CD4-positive, alpha-beta T cell treated with Interleukin-15 for 1 hour (primary cell): ENCODE measurements around the gene SIGLEC7.

Experiments
- DNase-seq: peaks from one replicate; pipeline ENCODE4 v3.0.0-alpha.2; 2020

Gene SIGLEC7

DNA sequence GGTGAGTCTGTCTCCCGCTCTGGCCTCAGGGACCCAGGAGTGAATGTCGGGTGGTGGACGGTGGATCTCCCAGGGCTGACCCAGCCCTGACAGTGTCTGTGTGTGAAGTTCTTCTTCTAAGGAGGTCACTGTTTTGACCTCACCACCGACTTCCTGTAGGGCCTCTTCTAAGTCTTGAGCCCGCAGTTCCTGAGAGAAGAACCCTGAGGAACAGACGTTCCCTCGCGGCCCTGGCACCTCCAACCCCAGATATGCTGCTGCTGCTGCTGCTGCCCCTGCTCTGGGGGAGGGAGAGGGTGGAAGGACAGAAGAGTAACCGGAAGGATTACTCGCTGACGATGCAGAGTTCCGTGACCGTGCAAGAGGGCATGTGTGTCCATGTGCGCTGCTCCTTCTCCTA is at the start of gene SIGLEC7:
Gene SIGLEC7 (plus strand): TSS at position 183 of the 400 bp plus-strand sequence. CDS start 69 bp downstream, at position 252.
- peak; percentile 37 for DNase-seq

DNA sequence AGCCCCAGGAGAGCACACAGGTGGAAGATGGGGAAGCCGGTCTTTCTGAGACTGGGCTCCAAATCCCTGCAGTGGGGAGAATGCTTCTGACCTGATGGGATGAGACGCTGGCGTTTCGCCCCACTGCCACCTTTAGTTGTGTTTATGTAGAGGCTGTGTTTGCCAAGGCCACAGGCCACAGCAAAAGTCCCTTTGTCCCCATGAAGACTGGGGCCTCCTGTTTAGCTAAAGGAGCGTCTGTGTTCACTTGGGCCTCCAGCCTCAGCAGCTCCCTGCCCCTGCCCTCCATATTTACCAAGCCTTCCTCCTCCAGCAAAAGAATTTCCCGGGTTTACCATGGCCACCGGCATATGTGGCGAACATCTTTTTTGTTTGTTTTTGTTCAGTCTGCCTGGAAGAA is 49.0 kb upstream of the SIGLEC7 start:
- DNase-seq = no peak

DNA sequence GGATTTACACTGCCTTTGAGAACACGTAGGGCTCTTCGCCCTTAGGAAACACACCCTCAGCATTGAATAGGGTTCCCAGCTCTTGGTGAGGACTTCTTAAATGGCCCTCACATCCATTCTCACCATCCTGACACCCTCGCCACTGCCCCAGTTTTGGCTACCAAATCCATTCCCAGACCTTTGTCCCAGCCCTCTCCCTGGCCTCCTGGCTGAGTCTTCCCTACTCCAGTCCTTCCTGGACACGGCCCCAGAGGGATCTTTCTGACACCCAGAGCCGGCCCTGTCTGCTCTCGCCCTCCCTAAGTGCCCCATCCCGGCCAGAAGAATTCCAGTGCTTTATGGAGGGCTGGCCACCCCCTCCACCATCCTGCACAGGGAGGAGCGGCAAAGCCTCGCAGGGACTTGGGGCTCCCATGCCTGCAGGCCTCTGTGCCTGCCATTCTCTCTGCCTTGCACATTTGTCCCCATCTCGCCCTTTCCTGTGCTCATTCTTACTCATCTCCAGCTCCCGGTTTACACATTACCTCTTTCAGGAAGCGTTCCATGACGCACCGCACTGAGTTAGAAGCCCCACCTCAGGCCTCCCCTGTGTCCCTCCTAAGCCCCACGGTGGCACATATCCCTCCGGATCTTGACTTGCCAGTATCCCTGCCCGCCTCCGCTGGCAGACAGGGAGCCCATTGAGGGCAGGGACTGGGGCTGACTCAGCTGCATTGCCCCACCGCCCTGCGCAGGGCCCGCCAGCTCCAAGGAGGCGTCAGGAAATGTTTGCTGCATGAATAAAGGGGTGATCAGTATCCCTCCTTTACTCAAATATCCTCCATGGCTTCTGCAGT is 48.4 kb upstream of the SIGLEC7 start:
- no peak for DNase-seq

DNA sequence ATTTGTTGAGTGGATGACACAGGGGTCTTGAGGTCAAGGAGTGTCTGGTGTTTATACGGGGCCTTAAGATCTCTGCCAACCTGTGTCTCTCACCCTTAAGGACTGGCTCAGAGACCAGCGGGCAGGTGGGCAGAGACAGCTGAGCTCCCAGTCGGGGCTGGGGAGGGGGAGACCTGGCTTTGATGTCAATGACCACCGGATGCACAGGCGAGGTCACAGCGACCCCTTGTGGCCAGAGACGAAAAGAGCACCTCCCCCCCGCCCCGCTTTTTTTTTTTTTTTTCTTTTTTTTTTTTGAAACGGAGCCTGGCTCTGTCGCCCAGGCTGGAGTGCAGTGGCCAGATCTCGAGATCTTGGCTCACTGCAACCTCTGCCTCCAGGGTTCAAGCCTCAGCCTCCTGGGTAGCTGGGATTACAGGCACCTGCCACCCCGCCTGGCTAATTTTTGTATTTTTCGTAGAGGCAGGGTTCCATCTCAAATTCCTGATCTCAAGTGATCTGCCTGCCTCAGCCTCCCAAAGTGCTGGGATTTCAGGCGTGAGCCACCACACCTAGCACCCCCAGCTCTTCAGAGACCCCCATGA is 47.3 kb upstream of the SIGLEC7 start:
- DNase-seq = no peak

DNA sequence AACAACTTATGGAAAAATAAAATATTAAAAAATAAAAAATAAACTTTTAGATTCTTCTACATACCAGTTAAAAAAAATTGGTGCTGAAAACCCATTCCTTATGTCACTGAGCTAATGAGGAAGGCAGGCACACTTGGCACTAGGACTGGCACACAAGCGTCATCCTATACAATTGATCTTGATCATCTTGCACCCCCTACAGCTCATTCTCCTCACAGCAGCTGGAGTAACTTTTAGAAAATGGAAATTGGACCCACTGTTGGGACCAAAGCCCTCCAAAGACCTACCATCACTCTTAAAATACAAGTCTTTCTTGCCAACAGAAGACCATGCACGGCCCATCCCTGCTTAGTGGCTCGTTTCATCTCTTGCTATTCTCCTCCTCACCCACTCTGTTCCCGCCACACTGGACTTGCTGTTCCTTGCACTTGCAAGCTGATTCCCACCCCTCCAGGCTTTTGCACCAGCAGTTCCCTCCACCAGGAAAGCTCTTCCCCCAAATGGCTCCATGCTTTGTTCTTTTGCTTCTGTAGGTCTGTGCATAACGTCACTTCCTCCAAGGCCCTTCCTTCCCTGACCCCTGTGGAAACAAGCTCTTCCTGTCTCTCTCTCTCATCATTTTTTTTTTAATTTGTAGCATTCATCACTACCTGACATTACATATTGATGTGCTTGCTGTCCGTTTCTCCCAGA is 45.5 kb upstream of the SIGLEC7 start:
- DNase-seq = no peak

DNA sequence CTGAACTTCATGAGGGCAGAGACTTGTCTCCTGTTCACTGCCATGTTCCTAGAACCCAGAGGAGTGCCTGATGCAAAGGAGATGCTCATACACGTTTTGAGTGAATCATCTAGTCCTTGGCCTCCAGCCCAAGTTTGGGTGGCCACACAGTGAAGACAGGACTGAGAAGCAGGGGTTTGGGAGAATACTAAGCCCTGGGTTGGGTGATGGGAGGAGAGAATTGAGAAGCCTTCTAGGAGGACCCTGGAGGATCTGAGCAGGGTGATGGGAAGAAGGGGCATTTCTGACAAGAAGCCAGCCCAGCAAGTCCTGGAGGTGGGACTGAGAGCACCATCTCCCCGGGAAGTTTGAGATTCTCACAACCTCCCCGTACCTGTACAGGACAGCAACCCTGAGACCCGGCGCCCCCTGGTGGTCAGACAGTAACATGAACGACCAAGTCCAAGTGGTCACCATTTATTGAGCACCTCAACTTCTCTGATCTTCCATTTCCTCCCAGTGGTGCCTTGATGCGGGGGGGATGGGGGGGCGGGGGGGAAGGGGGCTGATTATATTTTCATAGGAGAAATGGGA is 44.8 kb upstream of the SIGLEC7 start:
- peak; percentile 67 for DNase-seq

DNA sequence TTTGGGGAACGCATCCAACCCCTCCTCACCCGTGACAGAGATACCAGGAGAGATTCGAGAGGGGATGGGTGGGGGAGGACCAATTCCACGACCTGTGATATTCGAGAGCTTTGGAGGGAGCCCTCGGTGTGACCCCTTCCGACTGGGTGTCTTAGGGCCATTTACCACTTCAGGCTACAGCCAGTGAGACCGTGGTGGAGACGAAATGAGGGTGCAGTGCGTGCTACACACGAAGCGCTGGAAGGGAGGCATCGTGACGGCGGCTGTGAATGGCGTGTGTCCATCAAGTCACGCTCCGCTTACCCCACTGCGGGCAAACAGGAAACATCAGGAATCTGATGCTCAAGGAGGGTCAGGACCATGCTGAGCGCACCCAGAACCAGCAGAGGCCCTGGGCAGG is 44.3 kb upstream of the SIGLEC7 start:
- DNase-seq = no peak

DNA sequence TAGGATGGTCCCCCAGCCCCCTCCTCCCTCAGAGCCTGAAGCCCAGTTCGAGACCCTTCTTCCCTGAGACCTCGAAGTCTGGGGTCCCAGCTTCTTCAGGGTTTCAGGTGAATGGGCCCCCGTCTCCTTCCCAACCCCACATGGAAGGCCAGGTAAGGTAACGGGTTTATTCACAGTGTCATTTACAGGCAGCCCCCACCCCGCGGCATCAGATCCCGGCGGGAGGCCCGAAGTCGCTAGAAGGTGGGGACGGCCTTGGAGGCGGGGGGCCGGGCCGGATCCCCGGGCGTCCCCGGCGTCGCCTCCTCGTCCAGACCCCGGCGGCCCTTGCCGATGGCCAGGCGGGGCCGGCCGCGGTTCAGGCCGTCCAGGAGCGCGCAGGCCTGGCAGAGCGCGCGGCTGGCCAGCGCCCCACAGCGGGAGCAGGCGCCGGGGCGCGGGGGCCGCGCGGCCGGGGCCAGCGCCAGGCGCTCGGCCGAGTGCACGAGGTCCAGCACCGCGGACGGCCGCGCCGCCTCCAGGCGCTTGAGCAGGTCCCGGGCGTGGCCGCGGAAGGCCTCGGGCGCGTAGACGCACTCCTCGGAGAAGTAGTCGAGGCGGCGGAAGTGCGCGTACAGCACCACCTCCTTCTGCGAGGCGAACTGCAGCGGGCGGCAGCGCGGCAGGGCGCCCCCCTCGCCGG is 43.6 kb upstream of the SIGLEC7 start:
- DNase-seq = peak; percentile 69

DNA sequence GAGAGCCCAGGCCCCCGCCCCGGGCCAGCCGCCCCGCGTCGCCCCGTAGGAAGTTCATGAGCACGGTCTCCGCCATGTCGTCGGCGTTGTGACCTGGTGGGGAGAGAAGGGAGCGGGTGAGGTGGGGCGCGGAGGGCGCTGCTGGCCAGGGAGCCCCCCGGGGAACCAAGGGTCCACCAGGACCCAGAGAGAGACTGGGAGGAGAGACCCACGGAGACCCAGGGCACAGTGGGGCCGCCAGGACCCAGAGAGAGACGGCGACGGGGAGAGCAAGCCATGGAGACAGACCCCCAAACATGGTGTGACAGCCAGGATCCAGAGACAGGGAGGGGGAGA is 43.1 kb upstream of the SIGLEC7 start:
- DNase-seq = no peak

DNA sequence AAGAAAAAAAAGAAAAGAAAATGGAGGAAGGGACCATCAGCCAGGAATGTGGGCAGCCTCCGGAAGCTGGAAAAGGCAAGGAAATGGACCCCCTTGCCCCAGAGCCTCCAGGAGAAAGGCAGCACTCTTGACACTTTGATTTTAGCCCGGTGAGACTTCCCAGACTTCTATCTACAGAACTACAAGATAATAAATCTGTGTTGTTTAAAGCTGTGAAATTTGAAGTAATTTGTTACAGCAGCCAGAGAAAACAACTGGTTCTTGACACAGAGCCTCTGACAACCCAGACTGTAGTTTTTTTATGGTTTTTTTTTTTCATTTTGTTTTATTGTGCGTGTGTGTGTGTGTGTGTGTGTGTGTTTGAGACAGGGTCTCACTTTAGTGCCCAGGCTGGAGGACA is 41.5 kb upstream of the SIGLEC7 start:
- DNase-seq = no peak

DNA sequence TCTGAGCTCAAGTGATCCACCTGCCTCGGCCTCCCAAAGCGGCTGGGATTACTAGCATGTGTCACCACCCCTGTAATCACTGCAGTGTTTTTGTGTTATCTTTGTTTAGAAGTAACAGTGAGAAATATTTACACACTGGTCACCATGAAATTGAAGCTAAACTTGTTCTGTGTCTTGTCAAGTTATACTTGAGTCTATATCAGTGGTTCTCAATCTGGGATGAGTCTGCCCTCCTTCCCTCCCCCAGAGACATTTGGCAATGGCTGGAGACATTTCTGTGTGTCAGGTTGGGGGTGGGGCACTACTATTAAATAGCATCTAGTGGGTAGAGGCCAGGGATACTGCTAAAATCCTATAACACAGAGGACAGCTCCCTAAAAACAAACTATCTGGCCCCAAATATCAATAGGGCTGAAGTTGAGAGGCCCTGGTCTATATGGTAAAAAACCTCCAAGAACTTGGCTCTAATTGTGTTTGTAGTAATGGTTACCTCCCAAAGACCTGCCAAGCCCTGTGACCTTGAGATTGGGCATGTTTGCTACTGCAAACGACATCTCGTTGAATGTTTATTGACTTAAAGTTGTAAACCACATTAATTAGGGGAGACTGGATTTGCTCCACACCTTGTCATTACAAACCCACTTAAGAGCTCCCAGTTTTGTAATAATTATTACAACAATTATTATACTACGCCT is 40.8 kb upstream of the SIGLEC7 start:
- no peak for DNase-seq

DNA sequence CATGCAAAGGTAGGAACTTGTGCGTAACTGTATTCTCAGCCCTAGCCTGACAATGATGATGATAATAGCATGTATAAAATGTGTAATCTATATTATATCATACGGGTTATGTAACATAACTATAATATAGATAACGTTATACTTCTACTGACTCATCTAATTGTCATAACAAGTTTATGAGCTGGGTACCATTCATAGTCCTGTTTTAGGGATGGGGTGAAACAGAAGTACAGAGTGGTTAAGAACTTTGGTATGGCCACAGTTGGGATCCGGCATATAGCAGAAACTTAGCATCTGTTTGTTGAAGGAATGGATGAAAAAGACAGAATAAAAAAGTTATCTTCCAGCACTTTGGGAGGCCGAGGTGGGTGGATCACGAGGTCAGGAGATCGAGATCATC is 39.1 kb upstream of the SIGLEC7 start:
- DNase-seq = no peak

DNA sequence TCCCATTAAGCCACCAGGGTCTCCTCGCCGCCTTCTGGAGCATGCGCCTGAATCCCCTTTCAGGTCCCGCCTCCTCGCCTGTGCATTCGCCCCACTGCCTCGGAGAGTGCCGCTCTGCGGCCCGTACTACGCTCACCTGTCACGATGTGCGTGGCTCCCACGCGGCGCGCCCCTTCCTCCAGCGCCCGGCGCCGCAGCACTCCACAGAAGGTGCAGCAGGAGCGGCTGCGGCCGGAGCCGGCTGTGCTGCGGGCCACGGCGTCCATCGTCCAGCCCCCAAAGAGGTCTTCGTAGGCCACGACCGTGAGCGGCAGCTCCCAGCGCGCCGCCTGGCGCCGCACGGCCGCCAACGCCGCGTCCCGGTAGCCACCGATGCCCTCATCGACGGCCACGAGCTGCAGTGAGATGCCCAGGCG is 38.2 kb upstream of the SIGLEC7 start:
- DNase-seq = no peak

DNA sequence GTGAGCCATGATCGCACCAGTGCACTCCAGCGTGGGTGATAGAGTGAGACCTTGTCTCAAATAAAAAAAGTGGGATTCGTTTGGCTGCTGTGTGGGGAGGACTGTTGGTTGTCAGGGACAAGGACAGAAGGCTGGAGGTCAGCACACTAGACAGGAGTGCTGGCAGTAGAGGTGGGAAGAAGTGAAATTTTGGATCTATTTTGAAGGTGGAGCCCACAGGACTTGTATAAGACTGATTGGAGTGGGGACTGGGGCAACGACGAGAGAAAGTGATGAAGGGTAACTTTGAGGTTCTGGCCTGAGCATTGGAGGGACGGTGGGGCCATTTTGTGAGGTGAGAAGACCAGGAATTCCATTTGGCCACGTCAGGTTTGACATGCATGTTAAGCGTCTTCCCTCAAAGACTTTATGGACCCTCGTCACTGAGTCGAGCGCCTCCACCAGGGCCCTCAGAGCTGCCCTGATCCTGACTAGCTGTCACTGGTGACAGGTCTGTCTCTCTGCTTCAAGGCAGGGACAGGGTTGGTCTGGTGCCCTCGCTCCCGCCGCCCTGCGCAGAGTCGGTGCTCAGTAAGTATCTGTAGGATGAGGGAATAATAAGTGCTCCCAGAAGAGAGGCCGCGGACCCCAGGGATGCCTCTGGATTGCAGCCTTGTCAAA is 34.6 kb upstream of the SIGLEC7 start:
- no peak for DNase-seq

DNA sequence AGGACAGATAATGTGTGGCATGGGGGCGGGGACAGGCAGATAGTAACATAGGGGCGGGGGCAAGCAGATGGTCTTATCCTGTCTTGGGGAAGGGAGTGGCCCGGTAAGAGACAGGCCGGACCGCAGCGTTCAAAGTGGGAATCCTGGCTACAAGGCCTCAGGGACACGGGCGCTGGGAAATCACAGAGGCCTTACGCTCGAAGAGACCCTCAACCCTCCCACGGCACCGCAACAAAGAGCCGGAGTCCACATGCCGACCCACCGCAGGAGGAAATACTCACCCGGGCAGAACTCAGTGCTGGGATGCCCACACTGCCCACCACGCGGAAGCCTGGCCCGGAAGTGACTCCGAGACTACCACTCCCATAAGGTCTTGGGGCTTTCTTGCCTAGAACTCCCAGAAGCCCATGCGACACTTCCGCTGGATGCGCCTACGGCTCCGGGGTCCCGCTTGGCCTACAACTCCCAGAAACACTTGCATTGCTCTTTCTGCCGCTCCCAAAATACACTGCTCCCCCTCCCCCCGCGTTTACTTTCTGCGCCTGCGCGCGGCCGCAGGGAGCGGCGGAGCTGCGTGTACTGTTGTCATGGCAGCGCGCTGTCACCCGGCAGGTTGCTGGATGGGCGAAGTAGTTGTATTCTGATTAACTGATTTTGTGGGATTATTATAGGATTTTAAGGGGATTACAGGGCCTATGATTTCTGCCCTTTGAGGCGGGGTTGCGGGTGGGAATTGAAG is 33.9 kb upstream of the SIGLEC7 start, which contains the start of gene CTU1:
Gene CTU1 (minus strand): TSS at position 344 of the 739 bp plus-strand sequence. CDS start 3,840 bp downstream, outside the sequence.
- DNase-seq = peak; percentile 99

DNA sequence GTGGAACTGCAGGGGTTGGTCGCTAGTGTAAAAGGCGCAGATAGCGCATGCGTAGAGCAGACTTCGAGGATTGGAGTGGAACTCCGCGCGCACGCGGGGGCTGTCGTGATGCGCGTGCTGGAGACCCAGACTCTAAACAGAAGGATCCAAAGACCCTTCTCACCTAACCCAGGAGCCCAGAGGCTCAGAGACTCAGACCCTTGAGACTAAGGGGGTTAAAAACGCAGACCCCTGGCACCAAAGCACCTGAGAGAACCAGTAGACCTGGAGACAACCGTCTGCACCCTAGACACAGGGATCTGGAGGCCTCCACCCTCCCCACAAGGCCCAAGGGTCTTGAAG is 33.3 kb upstream of the SIGLEC7 start:
- DNase-seq = no peak

DNA sequence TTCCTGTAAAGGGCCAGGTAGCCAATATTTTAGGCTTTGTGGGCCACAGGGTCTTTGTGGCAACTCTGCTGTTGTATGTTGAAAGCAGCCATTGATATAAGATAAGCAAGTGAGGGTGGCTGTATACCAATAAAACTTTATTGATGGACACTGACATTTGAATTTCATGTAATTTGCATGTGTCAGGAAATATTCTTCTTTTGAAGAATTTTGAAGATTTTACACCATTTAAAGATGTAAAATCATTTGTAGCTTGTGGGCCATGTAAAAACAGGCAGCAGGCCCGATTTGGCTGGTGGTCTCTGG is 31.5 kb upstream of the SIGLEC7 start:
- no peak for DNase-seq

DNA sequence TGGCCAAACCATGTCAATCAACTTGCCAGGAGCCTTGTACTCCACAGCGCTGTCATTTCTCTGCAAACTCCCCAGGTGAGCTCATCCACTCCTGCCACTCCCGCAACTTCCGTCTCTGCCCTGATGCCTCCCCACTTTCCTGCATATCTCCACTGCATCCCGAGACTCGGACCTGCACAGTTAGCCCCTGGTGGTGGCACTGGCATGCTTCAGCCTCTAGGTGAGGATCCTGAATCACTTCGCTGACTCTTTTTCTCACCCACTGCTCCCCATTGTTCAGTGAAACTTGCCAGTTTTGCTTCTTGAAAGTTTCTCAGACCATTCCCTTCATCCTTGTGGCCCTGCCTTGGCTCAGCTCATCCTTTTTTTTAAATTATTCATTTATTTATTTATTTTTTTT is 30.5 kb upstream of the SIGLEC7 start:
- DNase-seq = no peak

DNA sequence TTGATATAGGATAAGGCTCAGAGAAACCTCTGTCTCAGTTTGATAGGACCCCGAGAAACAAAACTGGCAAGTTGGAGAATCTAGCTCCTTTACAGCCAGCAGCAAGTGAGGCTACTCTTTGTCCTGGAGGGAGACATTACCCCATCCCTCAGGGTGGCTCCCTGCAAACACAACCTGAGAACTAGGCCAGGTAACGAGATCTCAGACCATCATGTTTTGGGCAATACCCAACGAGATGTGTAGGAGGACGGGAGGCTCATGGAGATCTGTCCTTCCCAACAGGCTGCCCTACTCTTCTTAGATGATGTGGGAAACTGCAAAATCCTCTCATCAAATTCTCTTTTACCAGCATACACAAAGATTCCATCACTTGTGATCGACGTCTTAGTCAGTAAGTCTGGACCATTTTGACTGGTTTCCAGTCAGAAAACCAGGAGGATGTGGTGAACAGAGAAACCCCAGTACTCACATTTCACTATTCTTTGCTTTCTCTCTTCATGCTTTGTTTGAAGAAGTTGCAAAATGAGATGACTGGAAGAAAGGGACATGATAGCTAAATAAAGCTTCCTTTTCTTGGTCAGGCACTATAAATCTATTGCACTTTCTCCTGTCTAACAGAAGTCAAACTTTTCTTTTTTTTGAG is 27.9 kb upstream of the SIGLEC7 start:
- no peak for DNase-seq

DNA sequence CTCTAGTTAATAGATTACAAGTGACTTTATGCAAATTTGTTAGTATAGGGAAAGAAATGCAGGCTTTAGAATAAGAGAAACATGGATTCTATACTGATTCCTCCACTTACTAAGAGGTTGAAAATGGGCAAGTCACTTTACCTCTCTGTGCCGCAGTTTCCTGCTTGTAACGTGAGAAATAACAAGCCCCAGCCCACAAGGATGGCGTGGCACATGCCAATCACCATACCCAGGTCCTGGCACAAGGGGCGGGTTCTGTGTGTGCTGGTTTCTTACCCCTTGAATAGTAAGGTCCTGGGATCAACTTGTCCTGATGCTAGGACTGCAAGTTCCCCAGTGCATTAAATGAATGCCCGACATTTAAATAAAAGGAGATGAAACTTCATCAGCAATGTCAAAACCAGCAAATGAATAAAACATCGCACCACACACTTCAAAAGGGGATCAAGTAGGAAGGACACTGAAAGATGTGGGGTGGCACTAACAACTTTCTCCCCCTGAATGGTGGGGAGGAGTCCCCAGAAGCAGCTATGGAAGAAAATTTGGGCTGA is 25.3 kb upstream of the SIGLEC7 start:
- DNase-seq = no peak

DNA sequence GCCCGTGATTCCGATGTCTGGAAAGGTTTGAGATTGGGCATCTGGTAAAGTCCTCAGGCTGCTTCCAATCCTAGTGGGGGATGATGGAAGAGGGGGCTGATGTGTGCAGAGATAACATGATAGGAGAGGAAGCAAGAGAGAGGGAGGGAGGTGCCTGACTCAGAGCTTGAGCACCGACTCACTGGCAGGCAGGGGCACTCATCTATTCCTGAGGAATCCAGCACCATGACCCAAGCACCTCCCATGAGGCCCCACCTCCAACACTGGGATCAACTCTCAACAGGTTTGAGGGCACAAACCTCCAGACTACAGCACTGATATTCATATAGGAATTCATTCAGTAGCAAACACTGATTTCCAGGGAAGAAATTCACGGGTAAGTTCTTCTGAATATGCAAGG is 23.0 kb upstream of the SIGLEC7 start:
- no peak for DNase-seq
